ENCODE results near the gene FHIP1B. TPM values are rescaled to one million over a fixed set of nuclear protein-coding genes. Genes with fewer than 3 reads are reported as not detected.

Gene FHIP1B
- total RNA-seq, 2 experiments from 2014 or later = 20.1 to 21.2 TPM

GRCh38 chr11:6273188-6273587 is 38.8 kb upstream of the FHIP1B start:
- no peak overlapping the region for H3K4me2 ChIP-seq (ENCODE audit: low read length)
- DNase-seq (ENCODE audit: low spot score) = no peak
- intact Hi-C loops (cut with micrococcal nuclease; ENCODE audit: unreplicated experiment) = no loop called here
- ChIA-PET CTCF (ENCODE audit: unreplicated experiment) (no interaction called here), POLR2A (no interaction called here)
- H3K36me3 ChIP-seq (ENCODE audit: insufficient read depth, low read length) = no peaks in the 10 kb centered on the region
- no peak overlapping the region for H2AFZ ChIP-seq (ENCODE audit: low read length)
- no TSS peak for BruUV-seq (replicated peaks)
- H4K20me1 ChIP-seq (ENCODE audit: insufficient read depth, low read length) = no peaks in the 10 kb centered on the region
- H3K4me1 ChIP-seq (ENCODE audit: insufficient read depth, low read length, poor library complexity, severe bottlenecking) = no peaks in the 10 kb centered on the region
- H3K4me3 ChIP-seq (ENCODE audit: low read depth, low read length, poor library complexity, severe bottlenecking) = no peak overlapping the region
- no peak for TF ChIP-seq EZH2phosphoT487 (IDR thresholded peaks at IDR 0.05; ENCODE audit: borderline replicate concordance, low read depth, low read length)
- no peak for TF ChIP-seq CTCF (conservative IDR thresholded peaks at IDR 0.05; ENCODE audit: low read length)
- H3K9me2 ChIP-seq (ENCODE audit: insufficient read depth, low read length) = no peaks in the 10 kb centered on the region
- no peaks in the 10 kb centered on the region for H3K9me3 ChIP-seq (ENCODE audit: low read length)
- no peak overlapping the region for H3K27ac ChIP-seq (ENCODE audit: low read depth, low read length, poor library complexity, severe bottlenecking)
- H3K79me2 ChIP-seq (ENCODE audit: insufficient read depth, low read depth, low read length) = no peaks in the 10 kb centered on the region

- Histone ChIP-seq H3K4me3 (ENCODE audit: low read depth, low read length, poor library complexity, severe bottlenecking) (no peak overlapping the region), H2AFZ (ENCODE audit: low read length) (no peak overlapping the region), H3K9me3 (ENCODE audit: low read length) (no peaks in the 10 kb centered on the region), H3K79me2 (ENCODE audit: insufficient read depth, low read depth, low read length) (no peaks in the 10 kb centered on the region), H3K4me2 (ENCODE audit: low read length) (no peak overlapping the region), H3K27ac (ENCODE audit: low read depth, low read length, poor library complexity, severe bottlenecking) (no peak overlapping the region), H3K9me2 (ENCODE audit: insufficient read depth, low read length) (no peaks in the 10 kb centered on the region), H3K4me1 (ENCODE audit: insufficient read depth, low read length, poor library complexity, severe bottlenecking) (no peaks in the 10 kb centered on the region), H3K36me3 (ENCODE audit: insufficient read depth, low read length) (no peaks in the 10 kb centered on the region), H4K20me1 (ENCODE audit: insufficient read depth, low read length) (no peaks in the 10 kb centered on the region)
- CTCF ChIA-PET (ENCODE audit: unreplicated experiment) = no interaction called here
- intact Hi-C loops (cut with micrococcal nuclease; ENCODE audit: unreplicated experiment) = no loop called here
- no TSS peak for BruUV-seq (replicated peaks)
- DNase-seq (ENCODE audit: low spot score) = no peak
- TF ChIP-seq CTCF (conservative IDR thresholded peaks at IDR 0.05; ENCODE audit: low read length) (no peak), EZH2phosphoT487 (IDR thresholded peaks at IDR 0.05; ENCODE audit: borderline replicate concordance, low read depth, low read length) (no peak)
- POLR2A ChIA-PET = no interaction called here
Observed at GRCh38 chr11:6271598-6271997, 37.2 kb upstream of the FHIP1B start.

GRCh38 chr11:6270584-6271246 is 36.3 kb upstream of the FHIP1B start:
- POLR2A ChIA-PET = no interaction called here
- Histone ChIP-seq H3K4me3 (ENCODE audit: low read depth, low read length, poor library complexity, severe bottlenecking) (no peak overlapping the region), H3K9me3 (ENCODE audit: low read length) (no peaks in the 10 kb centered on the region), H3K27ac (ENCODE audit: low read depth, low read length, poor library complexity, severe bottlenecking) (no peak overlapping the region), H3K36me3 (ENCODE audit: insufficient read depth, low read length) (no peaks in the 10 kb centered on the region), H2AFZ (ENCODE audit: low read length) (no peak overlapping the region), H3K9me2 (ENCODE audit: insufficient read depth, low read length) (no peaks in the 10 kb centered on the region), H3K4me1 (ENCODE audit: insufficient read depth, low read length, poor library complexity, severe bottlenecking) (no peaks in the 10 kb centered on the region), H3K4me2 (ENCODE audit: low read length) (no peak overlapping the region), H4K20me1 (ENCODE audit: insufficient read depth, low read length) (no peaks in the 10 kb centered on the region), H3K79me2 (ENCODE audit: insufficient read depth, low read depth, low read length) (no peaks in the 10 kb centered on the region)
- intact Hi-C loops (cut with micrococcal nuclease; ENCODE audit: unreplicated experiment) = no loop called here
- DNase-seq (ENCODE audit: low spot score) = no peak
- CTCF ChIA-PET (ENCODE audit: unreplicated experiment) = no interaction called here
- TF ChIP-seq EZH2phosphoT487 (IDR thresholded peaks at IDR 0.05; ENCODE audit: borderline replicate concordance, low read depth, low read length) (no peak), CTCF (conservative IDR thresholded peaks at IDR 0.05; ENCODE audit: low read length) (no peak)
- BruUV-seq (replicated peaks) = no TSS peak
